Posterior vena cava (tissue), 2 donors: ENCODE results near the gene PRKCH. TPM values are rescaled to one million over a fixed set of nuclear protein-coding genes. Genes with fewer than 3 reads are reported as not detected.

Experiments
- DNase-seq: peaks from one replicate; pipeline ENCODE4 v3.0.0-alpha.2; 2020; ENCODE audit warnings: low spot score
- intact Hi-C, 2 donors: fragments of 100-400 bp; cut with DNase I; formaldehyde crosslinking; loops; one replicate each; pipeline versions ENCODE4 v1.14.1 to v1.14.2; 2022 to 2023
- total RNA-seq, 2 donors: library from RNA; stranded (reverse); fragmentation: NEBNext Ultra II Directional; extraction: Animal tissue kit (Norgen Biotek cat#: 25700); gene quantifications; one replicate each; pipeline ENCODE4 v1.2.1, GENCODE V29; 2021
- donor health status: DM: yes; HTN: yes; CAD: no.
- donor health status: DM: yes; HTN: yes; CAD: no.

PRKCH gene
- total RNA-seq, 2 donors from 2014 or later = 37.3 to 37.5 TPM

DNA sequence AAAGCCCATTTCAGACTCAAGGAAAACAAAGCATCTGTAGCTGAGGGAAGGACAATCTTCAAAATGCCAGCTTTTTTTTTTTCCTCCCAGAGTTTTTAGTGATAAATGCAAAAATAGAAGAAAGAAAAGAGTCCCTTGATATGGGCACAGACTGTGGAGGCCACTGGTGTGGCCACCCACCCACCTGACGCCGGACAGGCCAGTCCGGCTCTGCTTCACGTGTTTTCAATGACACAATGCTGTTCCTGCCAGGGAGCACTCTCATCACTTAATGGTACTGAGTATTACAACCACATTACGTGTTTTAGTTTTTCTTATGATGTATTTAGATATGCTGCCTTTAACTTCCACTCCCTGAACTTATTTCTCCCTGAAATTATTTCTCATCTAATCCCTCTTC lies 218.3 kb downstream of the PRKCH start:
- no peak for DNase-seq
- intact Hi-C loops = loop anchor here in 1 of 2 donors (10.0 kb wide), 2 partner anchors 65 to 155 kb away; partner anchors contain the start of gene HIF1A

DNA sequence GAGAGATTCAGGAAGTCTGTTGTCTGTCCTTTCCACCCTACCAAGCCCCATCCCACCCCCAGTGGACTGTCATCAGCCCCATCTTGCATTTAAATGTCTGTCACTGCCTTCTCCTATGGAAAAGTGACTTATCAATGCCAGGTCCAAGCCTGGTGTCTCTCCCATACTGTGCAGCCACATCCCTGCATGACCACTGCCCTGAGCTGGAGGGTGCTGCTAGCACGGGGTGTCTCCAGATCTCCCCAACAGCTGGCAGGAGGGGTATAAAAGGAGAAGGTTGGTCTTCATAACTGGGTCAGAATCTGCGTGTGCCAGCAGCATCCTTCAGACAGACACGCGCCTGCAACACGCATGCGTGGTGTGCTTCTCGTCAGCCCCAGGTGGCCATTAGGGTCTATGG lies 219.6 kb downstream of the PRKCH start:
- no peak for DNase-seq
- intact Hi-C loops = loop anchor here in 1 of 2 donors (10.0 kb wide), 2 partner anchors 66 to 154 kb away; partner anchors contain the start of gene HIF1A

DNA sequence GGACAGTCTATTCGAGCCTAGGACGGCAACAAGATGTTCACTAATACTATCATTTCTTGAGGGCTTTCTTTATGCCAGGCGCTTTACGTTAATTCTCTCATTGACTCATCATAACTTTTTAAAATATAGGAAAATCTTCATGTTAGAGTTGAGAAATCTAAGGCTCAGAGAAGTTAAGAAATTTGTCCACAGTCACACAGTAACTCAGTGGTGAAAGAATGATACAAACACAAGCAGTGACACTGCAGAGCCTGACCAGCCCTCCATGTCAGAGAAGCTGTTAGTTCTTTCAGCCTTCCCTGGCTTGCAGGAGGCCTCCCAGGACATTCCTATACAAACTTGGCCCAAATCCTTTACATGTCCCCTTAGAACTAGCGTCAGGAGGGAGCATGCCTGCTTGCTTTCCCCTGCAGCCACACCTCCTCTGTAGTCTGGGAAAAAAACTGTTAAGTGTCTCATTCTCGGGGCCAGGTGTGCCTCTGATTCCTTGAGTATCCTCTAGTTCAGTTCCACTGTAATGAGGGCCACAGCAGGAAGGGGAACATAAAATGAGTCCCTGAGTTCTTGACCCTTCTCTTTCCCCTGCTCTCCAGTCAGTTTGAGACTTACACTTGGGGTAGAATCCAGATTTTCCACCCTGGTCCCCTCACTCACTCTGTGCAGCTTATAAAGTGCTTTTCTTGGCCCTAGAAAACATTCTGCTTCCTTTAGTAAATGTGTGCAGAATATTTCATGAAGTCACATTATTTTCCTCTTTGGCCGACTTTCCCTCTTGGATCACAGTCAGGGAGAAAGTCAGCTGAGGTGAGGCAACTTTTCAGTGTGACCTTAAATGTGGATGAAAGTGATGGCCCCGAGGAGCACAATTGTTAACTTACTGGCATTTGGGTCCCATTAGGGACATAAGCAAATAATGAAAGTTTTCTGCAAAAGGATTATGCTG lies 221.7 kb downstream of the PRKCH start:
- DNase-seq = no peak
- intact Hi-C loops = loop anchor here in 1 of 2 donors (10.0 kb wide), 2 partner anchors 68 to 152 kb away; partner anchors contain the start of gene HIF1A

DNA sequence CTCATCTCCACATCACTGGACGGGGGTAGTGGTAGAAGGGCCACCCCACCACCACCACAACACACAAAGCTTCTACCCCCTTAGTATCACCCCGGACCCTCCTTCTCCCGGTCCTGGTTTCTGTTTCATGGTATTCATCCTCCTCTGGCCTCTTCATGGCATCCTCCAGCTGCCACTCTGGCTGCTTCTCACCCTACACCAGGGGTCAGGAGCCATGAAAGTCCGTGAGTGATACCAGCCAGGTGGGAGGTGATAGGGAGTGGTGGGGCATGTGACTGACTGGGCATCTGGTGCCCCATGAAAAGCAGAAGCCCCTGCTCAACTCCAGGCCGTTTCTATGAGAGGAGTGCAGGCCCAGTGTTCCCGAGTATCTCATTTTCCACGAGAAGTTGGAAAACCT lies 222.6 kb downstream of the PRKCH start:
- intact Hi-C loops = loop anchor here in 1 of 2 donors (10.0 kb wide), 2 partner anchors 69 to 151 kb away; partner anchors contain the start of gene HIF1A

DNA sequence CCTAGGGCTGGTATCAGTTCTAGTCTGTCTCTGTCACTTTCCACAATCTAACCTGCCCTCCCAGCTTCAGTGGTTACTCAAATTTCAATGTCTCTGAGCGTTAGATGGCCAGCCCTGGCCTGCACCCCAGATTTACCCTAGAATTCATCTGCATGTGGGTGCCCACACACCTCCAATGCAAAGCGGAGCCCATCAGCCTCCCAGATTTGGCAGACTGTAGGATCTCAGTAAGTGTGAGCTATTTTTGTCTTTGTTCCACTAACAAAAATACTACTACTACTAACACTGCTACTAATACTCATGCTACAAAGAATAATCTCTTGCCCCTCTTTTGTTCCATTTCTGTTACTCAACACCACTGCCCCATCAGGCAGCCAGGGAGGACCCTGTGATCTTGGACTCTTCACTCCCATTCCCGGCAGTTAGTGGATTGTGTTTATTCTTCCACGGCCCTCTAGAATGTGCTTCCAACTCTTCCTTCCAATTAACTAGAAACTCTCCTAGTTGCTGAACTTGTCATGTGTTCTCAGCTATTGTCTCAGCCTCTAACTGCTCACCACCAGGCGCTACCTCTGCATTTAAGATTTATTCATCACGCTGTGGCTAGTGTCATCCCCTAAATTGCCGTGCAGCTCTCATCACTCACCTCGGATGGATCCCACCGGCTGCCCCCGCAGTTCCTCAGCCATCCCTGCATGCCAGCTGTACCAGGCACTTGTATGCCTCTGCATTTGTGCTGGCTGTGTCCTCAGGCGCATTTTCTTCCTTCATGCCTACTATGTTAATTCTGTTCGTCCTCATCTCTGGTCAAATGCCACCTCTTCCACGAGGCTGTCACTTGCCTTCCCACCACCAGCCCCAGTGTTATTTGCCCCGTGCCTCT lies 223.3 kb downstream of the PRKCH start:
- DNase-seq = no peak
- intact Hi-C loops = loop anchor here in 1 of 2 donors (10.0 kb wide), 2 partner anchors 70 to 150 kb away; partner anchors contain the start of gene HIF1A

More for the DNA sequence above, 222.6 kb downstream of the PRKCH start:
- no peak for DNase-seq

DNA sequence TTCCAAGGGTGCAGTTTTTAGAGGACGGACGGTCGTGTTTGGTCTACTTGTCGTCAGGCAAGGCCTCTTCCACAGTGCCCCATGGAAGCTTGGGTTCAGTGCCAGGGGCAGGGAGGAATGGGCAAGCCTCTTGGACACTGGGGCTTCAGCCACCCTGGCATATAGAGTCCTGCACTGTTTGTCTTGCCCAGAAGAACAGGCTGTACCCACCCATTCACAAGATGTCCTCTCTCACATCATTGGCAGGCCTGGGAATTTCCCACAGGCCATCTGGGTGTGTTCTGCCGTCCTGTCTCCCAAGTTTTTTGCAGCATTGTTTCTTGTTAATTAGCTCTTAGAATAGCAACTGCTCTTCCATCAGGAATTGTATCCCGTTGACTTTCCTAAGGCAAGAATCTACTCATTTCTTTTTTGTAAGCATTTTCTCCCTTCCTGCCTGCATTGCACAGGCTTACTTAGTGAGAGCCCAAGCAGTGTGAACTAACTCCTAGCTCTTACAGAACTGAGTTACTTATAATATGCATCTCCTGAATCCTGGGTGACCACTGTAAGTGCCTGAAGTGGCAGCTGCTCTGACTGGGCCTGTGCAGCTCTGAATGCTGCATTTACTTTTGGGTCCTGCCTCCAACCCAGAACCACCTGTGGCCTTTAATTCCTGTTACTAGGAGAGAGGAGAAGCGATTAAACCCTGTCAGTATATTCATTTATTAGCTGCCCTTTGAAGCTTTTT lies 224.5 kb downstream of the PRKCH start:
- DNase-seq = no peak
- intact Hi-C loops = loop anchor here (1.0 to 10.0 kb wide), 3 partner anchors 41 to 149 kb away; partner anchors contain the start of gene HIF1A (in 1 of the 2)

DNA sequence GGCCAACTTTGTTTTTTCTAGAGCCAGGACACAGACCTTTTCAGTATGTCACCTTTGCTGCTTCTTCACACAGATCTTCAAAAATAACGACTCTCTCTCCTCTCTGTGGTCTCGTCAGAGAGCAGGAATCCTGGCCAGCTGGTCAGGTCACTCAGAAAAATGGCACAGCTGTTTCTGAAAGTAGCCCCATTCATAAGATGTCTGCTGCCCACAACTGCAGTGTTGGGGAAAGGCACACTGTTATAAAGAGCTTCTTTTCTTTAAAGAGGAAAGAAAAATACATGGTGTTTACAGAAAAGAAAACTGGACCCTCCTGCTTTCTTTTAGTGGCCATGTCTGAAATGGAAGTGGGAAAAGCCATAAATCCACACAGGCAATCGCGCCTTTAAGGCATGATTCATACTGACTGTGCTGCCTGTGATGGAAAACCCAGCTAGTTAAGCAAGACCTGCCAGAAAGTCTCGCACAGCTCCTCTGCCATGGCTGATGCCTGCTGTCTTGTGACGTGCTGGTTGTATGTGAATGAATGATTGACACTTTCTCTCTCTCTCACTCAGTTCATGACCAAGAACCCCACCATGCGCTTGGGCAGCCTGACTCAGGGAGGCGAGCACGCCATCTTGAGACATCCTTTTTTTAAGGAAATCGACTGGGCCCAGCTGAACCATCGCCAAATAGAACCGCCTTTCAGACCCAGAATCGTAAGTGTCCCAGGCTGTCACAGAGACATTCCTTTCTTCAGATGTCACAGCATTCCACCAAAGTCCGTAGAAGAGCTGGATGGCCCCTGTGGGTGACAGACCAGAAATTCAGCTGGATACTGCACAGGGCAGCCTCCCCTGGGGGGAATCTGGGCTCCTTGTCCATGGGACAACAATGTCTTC lies 226.0 kb downstream of the PRKCH start:
- DNase-seq = no peak
- intact Hi-C loops = loop anchor here in 1 of 2 donors (10.0 kb wide), 2 partner anchors 73 to 147 kb away; partner anchors contain the start of gene HIF1A

DNA sequence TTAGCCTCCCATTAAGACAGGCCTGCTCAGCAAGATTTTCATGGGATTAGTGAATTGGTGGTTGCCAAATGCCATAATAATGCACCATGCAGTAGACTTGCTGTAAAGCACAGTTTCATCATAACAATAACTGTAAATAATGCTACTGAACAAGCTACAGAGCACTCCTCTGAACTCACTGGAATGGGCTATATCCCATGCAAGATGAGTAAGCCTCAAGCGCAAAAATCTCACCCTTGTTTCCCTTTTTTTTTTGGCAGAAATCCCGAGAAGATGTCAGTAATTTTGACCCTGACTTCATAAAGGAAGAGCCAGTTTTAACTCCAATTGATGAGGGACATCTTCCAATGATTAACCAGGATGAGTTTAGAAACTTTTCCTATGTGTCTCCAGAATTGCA lies 228.0 kb downstream of the PRKCH start:
- no peak for DNase-seq
- intact Hi-C loops = loop anchor here in 1 of 2 donors (10.0 kb wide), 2 partner anchors 75 to 145 kb away; partner anchors contain the start of gene HIF1A

DNA sequence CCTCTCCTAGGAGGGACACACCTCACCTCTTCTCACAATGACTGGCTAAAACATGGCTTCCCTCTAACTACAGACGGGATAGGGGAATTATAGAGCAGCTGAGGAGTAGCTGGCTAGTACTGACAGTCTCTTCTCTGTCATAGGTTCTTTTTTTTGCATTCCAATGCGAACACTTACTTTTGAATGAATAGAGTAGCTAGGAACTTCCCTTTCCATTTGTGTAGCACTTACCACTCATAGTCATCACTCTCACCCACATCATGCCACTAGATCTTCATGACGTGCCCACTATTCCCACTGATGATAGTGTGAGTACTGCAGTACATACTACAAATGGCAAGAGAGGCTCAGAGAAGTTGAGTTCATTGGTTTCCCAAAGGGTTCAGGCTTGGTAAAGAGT lies 230.0 kb downstream of the PRKCH start:
- intact Hi-C loops = no loop called here
- no peak for DNase-seq

DNA sequence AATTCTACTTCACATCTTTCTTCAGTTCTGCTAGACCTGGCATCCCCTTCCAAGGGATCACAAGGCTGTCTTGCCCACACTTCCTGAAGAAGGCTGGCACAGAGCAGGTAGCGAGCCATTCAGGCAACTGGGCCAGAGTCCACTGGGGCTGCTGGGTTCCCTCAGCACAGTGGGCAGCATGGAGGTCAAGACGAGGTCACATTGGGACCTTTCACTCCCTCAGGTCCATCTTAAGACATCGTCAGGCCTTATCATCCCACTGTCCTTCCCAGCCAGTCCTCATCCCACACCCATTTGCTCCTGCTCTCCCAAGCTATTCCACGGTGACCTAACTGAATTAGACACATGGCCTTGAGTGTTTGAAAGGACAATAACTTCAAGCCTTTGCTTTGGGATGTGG lies 230.9 kb downstream of the PRKCH start:
- DNase-seq = no peak
- intact Hi-C loops = no loop called here

DNA sequence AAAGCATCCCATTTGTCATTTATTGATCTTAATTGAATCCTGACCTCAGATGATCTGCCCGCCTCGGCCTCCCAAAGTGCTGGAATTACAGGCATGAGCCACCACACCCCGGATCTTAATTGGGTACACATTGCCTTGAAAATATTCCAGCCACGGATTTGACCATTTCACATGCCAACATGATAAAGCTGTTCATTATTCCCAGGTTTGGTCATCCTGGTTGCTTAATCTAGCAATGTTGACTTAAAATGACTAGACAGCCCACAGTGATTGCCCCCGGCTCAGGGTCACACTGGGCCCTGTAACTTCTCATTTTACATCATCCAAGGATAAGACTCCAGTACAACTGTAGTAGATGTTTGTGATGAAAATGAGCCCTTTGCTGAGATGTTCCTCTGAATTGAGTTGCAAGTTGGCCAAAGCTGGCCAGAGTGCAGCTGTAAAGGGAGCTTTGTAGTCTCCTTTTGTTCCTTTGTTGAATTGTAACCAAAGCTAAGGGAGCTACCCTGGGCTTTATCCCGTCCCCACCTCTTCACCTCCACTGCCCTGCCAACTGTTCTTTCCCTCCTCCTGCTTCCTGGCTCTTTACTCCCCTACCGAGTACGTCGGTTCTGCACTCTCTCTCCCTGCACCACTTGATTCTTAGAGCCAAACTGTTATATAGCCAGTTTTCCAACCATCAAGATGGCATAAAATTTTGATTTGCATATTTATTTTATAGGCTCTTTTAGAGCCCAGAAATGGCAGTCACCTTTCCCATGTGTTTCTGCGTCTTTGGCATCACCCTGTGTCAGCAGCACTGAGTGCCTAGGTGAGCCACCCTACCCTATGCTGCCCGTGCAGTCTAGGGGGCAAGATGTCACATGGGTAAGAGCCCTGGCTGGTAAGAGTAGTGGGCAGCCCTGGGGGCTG lies 232.6 kb downstream of the PRKCH start:
- DNase-seq = no peak
- intact Hi-C loops = no loop called here

DNA sequence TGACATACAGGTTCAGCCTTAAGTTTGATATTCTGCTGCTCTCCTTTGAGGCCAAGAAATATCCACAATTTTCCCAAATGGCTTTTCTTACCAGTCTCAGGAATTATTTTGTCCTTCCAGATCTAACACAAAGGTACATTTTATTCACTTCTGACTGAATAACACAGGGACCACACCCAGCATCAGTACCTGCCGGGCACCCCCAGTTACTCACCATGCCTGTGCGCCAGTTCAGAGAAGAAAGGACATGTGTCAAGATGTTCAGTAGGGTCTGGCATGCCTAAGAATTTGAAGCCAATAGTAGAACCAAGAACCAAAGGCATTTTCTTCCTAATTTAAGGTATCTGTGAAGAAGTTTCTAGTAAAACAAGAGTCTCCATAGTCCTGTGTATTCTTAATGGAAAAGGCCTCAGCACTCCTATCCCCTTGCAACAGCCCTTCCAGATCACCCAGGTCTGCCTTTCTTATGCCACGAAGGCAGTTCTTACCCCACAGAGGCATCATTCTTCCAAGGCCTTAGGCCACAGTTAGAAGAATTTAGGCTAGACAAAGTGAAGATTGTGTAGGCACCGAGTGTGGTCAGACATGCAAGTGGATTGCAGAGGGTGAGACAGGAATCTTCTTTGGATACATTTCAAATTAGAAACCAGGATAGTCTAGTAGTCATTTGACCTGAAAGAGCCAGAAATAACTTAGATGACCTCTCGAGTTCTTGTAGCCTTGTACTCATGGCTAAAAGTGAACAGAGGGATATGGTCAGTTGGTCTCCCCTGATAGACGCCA lies 233.9 kb downstream of the PRKCH start:
- no peak for DNase-seq
- intact Hi-C loops = no loop called here

DNA sequence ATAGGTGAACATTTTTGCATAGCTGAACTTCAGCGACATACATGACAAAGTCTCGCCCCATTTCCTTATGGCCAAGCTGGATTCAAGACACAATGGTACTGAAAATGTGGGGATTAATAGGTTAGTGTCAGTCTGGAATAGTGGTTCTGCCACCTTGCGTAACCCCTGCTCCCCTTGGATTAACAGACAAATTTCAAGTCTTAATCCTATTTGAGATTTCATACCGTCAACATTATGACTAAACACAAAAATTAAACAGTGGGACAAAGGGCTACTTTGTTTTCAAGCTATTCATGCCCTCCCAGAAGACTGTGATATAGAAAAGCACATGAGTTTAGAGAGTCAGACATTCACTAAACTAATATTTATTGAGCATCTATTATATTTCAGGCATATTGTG lies 235.1 kb downstream of the PRKCH start:
- DNase-seq = no peak
- intact Hi-C loops = no loop called here

DNA sequence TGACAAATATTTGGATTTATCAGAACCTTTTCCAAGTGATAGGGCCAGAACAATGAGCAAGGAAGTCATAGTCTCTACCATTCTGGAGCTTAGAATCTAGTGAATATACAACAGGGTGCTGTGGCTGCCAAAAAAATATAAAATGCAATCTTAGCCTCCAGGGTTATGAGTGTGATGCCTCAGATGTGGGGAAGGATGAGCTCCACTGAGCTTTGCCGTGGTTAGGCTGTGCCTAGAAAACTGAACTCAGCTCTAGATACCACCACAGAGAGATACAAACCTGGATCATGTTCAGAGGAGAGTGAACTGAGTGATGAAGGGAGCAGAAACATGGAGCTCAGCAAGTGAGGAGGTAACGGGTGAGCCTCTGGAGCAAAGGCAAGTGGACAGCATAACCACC lies 235.9 kb downstream of the PRKCH start:
- intact Hi-C loops = no loop called here

DNA sequence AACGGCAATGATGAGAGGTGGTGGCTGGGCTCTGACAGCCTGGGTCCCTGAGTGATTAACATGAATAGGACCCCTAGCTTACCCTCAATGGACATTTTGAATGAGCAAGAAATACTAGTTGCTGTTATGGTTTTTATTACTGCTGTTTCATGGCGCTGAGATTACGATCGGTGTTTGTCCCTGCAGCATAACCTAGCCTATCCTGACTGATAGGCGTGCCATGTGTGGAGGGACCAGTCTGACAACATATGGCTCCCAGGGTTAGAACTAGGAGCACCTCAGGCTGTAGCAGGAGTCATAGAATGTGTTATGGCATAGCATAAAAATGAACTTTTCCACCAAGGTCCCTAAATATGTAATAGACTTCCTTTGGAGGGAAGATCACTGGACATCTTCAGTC lies 236.5 kb downstream of the PRKCH start:
- intact Hi-C loops = no loop called here
- no peak for DNase-seq

More for the DNA sequence above, 235.9 kb downstream of the PRKCH start:
- no peak for DNase-seq

DNA sequence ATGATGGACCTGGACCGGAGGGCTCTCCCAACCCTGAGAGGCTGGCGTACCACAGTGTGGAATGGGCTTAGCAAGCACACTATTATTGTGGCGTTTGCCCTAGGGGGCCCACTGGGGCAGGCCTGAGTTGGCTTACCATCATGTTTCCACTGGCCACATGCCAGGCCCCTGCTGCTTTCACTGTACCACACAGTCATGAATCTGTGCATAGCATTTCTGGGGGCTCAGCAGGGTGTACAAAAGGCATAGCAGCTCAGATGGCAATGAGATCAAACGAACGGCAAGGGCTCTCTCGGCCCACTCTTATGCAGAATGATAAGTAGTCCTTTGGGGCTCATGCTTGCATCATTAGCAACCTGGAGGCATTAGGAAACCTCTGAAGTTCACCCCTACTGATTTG lies 236.9 kb downstream of the PRKCH start:
- no peak for DNase-seq
- intact Hi-C loops = no loop called here
